ENCODE data around the gene CFAP20. TPM values are rescaled to one million over a fixed set of nuclear protein-coding genes. Genes with fewer than 3 reads are reported as not detected.
A peak's percentile ranks its signal among the peaks of the same experiment; 100 is the strongest.
"Not testable (repeated sequence)": the region's sequence is repeated elsewhere in the genome, so short reads cannot be mapped to it uniquely, and the experiment has no call there.

The CFAP20 gene
- total RNA-seq, 1 donor from 2014 or later, result 26.5 TPM

DNA sequence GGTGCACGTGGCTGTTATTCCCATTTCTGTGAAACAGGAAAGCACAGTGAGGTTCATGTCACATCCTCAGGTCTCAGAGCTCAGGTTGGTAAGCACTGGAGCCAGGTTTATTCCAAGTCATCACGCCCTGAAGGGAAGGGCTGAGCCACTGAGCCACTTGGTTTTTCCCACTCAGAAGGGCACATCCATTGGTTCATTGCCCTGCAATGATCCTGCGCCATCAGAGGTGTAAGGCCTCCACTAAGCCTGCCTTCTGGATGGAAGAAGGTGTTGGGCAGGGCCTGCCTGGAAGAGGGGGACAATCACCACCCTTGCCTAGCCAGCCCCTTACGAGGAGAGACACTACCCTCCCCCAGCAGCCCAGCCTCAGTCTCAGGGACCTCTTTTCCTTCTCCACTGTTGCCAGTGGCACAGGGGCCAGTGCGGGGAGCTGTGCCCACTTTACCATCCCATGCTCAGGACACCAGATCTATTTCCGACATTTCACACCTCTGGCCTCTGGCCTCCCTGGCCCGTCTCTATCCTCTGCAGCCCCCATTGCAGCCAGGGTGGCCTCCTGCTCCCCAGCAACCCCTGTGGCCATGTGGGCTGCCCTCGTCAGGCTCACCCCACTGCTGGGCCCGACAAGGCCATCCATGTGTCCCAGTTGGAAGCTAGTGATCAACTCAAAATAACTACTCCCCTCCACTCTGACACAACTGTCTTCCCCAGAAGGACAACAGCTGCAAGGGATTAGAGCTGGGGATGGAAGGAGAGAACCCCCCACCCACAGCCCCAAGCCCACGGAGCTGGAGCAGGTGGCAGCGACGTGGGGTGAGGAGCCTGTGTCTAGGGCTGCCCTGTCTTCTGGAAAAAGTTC is 29.9 kb downstream of the CFAP20 start:
- no peaks in the 10 kb centered on the region for H3K36me3 Mint-ChIP-seq (ENCODE audit: low read depth)
- H3K4me1 Mint-ChIP-seq (ENCODE audit: low read depth), result peaks cover 8% of the 10 kb centered on the region
- H3K4me3 Mint-ChIP-seq (ENCODE audit: unreplicated experiment), result no peak overlapping the region

DNA sequence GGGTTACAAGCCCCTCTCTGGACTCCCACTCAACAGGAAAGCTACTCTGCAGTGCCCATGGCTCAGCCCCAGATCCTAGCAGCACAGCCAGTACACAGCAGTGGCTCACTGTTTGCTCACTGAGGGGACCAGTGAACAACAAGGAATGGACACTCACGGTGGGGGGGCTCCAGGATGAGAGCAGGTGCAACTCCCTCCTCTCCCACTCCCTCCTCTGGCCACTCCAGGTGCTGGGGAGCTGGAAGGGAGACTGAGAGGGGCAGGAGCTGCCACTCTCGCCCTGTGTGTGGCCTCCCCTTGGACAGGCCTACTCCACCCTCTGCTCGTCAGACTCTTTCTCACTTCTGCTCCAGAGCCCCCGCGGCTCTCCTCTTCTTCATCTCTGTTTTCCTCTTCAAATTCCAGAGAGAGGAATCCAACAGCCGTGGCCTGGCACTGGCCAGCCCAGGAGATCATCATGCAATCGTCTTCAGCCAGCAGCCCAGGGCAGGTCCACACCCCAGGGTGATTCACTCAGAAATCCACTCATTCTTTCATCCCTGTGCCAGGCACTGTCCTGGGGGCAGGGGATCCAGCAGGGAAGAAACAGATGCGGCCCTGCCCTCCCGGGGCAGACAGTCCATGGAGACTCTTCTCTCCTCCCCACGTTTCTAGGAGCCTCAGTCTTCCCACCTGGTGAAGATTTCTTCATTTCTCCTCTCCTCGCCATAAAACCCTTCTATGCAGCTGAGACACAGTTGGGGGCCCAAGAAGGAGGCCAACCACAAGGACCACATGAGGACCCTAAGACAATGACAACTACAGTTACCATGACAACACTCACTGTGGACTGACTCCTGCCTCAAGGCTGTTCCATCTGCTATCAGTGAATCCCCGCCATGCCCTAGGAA is 30.7 kb downstream of the CFAP20 start:
- TF ChIP-seq, protein P1, sequence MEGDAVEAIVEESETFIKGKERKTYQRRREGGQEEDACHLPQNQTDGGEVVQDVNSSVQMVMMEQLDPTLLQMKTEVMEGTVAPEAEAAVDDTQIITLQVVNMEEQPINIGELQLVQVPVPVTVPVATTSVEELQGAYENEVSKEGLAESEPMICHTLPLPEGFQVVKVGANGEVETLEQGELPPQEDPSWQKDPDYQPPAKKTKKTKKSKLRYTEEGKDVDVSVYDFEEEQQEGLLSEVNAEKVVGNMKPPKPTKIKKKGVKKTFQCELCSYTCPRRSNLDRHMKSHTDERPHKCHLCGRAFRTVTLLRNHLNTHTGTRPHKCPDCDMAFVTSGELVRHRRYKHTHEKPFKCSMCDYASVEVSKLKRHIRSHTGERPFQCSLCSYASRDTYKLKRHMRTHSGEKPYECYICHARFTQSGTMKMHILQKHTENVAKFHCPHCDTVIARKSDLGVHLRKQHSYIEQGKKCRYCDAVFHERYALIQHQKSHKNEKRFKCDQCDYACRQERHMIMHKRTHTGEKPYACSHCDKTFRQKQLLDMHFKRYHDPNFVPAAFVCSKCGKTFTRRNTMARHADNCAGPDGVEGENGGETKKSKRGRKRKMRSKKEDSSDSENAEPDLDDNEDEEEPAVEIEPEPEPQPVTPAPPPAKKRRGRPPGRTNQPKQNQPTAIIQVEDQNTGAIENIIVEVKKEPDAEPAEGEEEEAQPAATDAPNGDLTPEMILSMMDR (IDR thresholded peaks at IDR 0.05), result no peak
- peak; percentile 68 for DNase-seq (ENCODE audit: low spot score)
- Mint-ChIP-seq H3K4me3 (ENCODE audit: unreplicated experiment) (no peak overlapping the region), H3K36me3 (ENCODE audit: low read depth) (no peaks in the 10 kb centered on the region), H3K9me3 (ENCODE audit: low read depth) (no peaks in the 10 kb centered on the region), H3K4me1 (ENCODE audit: low read depth) (peaks cover 8% of the 10 kb centered on the region), H3K27me3 (ENCODE audit: low read depth) (peaks cover 4% of the 10 kb centered on the region), H3K27ac (ENCODE audit: unreplicated experiment) (no peak overlapping the region)

More for the DNA sequence above, 29.9 kb downstream of the CFAP20 start:
- Mint-ChIP-seq H3K27me3 (ENCODE audit: low read depth) (no peaks in the 10 kb centered on the region), H3K9me3 (ENCODE audit: low read depth) (no peaks in the 10 kb centered on the region), H3K27ac (ENCODE audit: unreplicated experiment) (no peak overlapping the region)
- TF ChIP-seq, protein P1 (IDR thresholded peaks at IDR 0.05), result no peak
- peak; percentile 59 for DNase-seq (ENCODE audit: low spot score)

DNA sequence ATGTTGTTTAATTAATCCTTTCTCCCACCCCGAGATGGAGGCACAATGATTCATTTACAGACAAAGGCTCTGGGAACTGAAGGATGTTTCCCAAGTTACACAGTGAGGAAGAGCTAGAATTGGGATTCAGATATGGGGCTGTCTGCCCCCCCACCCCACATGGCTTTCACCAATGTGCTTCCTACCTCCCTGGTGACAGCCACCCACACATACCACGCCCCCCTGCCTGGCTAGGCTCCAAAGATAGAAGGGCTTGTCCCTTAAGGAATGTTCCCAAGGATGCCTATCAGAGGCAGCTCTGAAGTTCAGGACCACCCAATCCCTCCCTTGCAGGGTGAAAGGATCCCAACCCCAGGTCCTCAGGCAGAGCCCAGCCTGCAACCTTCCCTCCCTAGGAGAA is 32.9 kb downstream of the CFAP20 start:
- DNase-seq (ENCODE audit: low spot score), result no peak
- Mint-ChIP-seq H3K4me3 (ENCODE audit: unreplicated experiment) (no peak overlapping the region), H3K27ac (ENCODE audit: unreplicated experiment) (no peak overlapping the region), H3K9me3 (ENCODE audit: low read depth) (no peaks in the 10 kb centered on the region), H3K4me1 (ENCODE audit: low read depth) (peaks cover 8% of the 10 kb centered on the region), H3K27me3 (ENCODE audit: low read depth) (peaks cover 16% of the 10 kb centered on the region), H3K36me3 (ENCODE audit: low read depth) (no peaks in the 10 kb centered on the region)
- TF ChIP-seq, protein P1 (IDR thresholded peaks at IDR 0.05), result no peak

DNA sequence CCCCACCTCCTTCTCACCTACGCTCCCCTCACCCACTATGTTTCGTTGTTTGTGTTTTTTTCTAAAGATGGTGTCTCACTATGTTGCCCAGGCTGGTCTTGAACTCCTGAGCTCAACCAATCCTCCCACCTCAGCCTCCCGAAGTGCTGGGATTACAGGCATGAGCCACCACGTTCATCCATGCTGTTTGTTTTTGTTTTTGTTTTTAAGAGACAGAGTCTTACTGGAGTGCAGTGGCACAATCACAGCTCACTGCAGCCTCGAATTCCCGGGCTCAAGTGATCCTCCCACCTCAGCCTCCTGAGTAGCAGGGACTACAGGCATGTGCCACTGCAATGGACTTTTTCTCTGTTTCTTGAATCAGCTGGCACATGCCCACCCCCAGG is 33.6 kb downstream of the CFAP20 start:
- peaks cover 16% of the 10 kb centered on the region for H3K27me3 Mint-ChIP-seq (ENCODE audit: low read depth)
- DNase-seq (ENCODE audit: low spot score); H3K36me3 Mint-ChIP-seq (ENCODE audit: low read depth); H3K9me3 Mint-ChIP-seq (ENCODE audit: low read depth); H3K27ac Mint-ChIP-seq (ENCODE audit: unreplicated experiment); H3K4me3 Mint-ChIP-seq (ENCODE audit: unreplicated experiment); H3K4me1 Mint-ChIP-seq (ENCODE audit: low read depth): not testable (repeated sequence)

DNA sequence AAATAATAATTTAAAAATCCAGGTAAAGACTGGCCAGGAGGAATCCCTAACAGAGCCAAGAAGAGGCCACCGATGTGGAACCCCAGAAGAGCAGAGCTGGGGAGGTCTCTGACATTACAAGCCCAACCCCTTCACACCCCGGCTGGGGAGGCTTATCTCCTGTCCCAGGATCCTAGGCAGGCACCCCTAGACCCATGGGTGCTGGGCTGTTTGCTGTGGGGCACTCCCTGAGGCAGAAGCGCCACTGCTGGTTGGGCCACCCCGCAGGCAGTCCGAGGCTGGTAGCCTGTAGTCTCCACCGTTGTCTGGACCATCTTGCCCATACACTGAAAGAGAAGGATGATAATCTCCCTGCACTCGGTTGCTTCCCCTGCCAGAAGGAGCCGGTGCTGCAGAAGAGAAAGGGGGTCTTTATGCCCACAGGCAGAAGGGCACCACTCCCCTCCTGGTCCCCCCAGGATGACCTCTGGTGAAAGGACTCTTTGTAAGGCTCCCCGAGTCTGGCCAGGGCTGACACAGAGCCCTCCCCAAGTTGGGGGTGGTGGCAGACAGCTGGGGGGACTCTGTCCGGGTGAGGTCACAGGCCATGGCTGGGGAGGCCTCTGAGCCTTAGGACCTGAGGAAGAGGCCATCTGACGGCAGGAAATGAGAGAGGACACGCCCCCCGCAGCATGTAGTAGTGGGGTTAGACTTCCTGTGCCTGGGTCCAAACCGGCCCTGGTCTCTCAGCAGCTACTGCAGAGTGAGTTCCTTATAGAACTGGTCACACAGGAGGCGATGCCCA is 34.2 kb downstream of the CFAP20 start:
- Mint-ChIP-seq H3K27me3 (ENCODE audit: low read depth) (peaks cover 16% of the 10 kb centered on the region), H3K9me3 (ENCODE audit: low read depth) (no peaks in the 10 kb centered on the region), H3K27ac (ENCODE audit: unreplicated experiment) (no peak overlapping the region), H3K4me1 (ENCODE audit: low read depth) (peaks cover 8% of the 10 kb centered on the region), H3K4me3 (ENCODE audit: unreplicated experiment) (no peak overlapping the region), H3K36me3 (ENCODE audit: low read depth) (no peaks in the 10 kb centered on the region)
- DNase-seq (ENCODE audit: low spot score), result peak; percentile 69
- TF ChIP-seq, protein P1 (IDR thresholded peaks at IDR 0.05), result no peak

All from chondrocyte (in vitro differentiated cells).